ENCODE measurements around the gene SUN1.
"Not testable (repeated sequence)": the region's sequence is repeated elsewhere in the genome, so short reads cannot be mapped to it uniquely, and the experiment has no call there.

SUN1 gene

GRCh38 chr7:908591-909357, 76.5 kb downstream of the SUN1 start:
- FAIRE-seq = not testable (repeated sequence)

- no peak for FAIRE-seq
Observed at GRCh38 chr7:909358-910329, 77.4 kb downstream of the SUN1 start.

GRCh38 chr7:910441-910861, 78.2 kb downstream of the SUN1 start:
- FAIRE-seq = no peak

DNA sequence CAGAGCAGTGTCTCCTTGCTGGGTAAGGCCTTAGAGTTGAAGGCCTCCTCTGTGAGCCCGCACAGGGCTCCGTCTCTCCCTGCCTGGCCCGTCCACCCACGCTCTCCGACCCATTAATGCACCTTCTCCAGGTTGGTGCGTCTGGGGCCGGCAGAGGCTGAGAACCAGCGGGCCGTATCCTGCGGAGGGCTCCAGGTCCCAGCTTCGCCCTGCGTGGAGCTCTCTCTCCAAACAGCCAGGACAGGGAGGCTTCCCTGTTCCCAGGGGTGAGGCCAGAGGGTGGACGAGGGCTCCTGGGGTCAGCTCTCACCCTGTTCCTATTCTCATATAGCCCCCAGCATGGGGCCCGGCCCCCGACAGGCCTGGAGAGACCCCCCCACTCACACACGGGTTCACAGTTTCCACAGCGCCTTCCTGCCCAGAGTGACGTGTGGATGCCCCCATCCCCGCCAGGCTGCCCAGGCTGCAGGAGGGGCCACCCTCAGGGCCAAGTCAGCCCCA, 78.7 kb downstream of the SUN1 start:
- no peak for FAIRE-seq

DNA sequence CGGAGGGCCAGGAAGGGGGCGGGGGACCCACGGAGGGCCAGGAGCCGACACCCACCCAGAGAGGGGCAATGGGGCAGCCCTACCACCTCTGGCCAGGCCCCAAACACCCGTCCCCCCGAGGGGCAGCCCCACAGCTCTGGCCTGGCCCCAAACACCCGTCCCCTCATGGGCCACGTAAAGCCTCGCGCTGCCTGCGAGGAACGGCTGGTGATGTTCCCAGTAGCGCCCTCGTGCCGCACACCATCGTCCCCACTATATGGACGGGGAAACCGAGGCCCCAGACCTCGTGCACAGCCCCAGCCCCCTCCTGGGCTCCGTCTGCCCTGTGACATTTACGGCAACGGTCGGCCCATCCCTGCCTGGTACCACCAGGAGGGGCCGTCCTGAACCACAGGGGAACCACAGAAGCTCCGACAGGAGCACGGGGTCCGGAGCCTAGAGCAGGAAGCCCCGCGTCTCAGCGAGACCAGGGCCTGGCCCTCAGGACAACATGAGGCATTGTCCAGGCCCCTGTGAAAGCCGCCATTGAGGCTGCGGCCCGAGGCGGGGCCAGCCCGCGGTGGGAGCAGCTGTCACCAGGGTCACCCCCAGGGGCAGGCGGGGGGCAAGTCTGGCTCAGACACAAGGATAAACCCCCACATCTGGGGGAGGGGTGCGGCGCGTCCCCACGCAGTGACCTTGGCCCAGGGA, 79.7 kb downstream of the SUN1 start:
- FAIRE-seq = no peak

DNA sequence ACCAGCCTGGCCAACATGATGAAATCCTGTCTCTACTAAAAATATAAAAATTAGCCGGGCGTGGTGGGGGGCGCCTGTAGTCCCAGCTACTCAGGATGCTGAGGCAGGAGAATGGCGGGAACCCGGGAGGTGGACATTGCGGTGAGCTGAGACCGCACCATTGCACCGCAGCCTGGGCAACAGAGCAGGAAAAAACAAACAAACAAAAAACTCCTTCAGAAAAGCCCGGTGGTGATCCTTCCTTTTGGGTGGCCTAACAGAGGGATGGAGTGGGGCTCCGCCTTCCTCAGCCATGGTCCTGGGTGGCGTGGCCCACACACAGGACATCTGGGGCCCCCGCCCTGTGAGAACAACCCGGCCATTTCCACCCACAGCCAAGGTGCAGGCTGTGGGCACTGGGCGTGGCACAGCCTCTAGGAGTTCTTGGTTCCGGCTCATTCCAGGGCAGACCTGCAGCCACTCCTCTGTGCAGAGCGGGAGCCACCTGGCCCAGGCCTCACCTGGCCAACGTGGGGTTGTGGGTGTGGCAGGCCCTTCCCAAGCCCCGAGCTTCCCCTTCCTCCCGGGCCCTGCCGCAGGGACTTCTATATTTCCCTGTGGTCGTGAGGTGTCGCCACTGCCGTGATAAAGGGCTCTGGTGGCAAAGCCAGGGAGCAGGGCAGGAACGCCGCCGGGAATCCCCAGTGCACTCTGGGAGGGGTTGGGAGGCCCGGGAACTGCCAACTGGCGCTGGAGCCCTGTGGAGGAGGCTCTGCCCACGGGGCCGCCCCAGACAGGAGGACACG, 81.7 kb downstream of the SUN1 start:
- no peak for FAIRE-seq

GRCh38 chr7:914521-915194, 82.4 kb downstream of the SUN1 start:
- FAIRE-seq = no peak

GRCh38 chr7:915291-916218, 83.3 kb downstream of the SUN1 start:
- no peak for FAIRE-seq

- no peak for FAIRE-seq
Observed at GRCh38 chr7:916291-916941, 84.1 kb downstream of the SUN1 start.

GRCh38 chr7:917255-918117, 85.2 kb downstream of the SUN1 start:
- FAIRE-seq = no peak

DNA sequence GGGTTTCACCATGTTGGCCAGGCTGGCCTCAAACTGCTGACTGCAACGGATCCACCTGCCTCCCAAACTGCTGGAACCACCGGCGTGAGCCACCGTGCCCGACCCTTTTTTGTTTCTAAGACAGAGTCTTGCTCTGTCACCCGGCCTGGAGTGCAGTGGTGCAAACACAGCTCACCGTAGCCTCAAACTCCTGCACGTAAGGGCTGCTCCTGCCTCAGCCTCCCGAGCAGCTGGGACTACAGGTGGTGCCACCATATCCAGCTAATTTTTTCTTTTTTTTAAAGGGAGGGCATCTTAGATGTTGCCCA, 85.8 kb downstream of the SUN1 start:
- no peak for FAIRE-seq

DNA sequence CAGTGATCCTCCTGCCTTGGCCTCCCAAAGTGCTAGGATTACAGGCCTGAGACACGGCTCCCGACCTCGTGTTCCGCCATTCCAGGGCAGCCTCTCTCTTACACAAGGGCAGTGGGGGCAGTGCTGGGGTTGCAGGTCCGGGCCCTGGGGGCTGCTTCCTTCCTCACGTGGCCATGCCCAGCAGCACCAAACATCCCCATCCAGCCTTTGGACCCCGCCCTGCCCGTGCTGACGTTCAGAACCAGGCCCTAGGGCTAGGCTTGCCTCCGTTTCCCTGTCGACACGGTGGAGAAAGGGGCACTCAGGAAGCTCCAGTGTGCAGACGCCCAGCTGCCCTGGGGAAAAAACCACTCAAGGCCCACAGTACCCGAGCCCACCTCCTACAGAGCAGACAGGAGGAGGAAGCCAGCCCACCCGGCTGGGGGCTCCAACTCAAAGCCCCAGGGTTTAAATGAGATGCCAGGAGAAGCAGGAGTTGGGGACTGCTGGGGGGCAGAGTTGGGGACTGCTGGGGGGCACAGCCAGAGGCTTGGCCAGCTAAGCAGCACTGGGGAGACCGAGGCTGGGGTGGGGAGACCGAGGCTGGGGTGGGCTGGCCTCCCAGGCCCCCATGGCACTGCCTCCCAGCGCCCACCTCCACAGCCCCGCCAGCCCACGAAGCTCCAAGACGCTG, 86.3 kb downstream of the SUN1 start:
- FAIRE-seq = no peak

GRCh38 chr7:919114-919442, 86.8 kb downstream of the SUN1 start:
- FAIRE-seq = no peak

- FAIRE-seq = no peak
Observed at GRCh38 chr7:919924-920341, 87.7 kb downstream of the SUN1 start.

GRCh38 chr7:920351-921070, 88.2 kb downstream of the SUN1 start:
- FAIRE-seq = no peak

DNA sequence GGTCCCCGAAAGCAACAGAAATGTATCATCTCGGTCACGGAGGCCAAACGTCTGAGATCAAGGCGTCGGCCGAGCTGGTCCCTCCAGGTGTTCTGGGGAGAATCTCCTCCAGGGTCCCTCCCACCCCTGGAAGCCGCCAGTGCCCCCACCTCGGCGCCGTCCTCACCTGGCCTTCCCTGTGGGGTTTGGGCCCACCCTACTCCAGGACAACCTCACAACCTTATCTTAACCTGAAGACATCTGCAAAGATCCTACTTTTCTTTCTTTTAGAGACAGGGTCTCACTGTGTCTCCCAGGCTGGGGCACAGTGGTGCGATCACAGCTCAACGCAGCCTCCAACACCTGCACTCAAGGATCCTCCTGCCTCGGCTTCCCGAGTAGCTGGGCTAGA, 88.8 kb downstream of the SUN1 start:
- no peak for FAIRE-seq

DNA sequence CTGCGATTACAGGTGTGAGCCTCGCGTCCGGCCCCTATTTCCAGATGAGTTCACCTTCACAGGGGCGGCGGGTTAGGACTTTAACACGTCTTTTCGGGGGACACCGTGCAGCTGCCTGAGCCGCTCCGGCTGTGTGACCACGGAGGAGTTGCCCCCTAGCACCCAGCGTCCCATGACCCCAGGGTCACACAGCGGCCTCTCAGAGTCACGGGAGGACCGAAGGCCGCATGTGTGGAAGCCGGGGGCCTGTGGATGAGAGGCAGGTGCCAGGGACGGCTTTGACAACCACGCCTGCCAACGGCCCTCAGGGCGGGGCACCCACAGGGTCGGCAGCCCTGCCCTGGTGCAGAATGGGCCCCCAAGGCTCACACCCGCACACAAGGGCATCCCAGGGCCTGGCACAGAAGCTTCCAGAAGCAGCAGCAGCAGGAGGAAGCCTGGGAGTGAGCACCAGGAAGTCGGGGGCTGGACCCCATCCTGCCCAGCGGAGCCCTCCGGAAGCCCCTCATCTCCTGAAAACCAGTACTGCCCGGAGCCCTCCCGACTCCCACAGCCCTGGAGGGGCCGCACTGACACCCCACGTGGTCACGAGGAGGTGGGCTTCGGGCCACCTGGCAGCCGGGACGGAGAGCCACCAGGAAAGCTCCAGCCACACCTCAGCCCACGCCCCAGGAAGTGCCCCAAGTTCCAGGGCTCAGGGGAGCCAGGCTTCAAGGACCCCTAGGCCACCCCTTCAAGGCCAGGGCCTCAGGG, 89.5 kb downstream of the SUN1 start:
- no peak for FAIRE-seq
